ENCODE data around the gene SCYL2. TPM values are rescaled to one million over a fixed set of nuclear protein-coding genes. Genes with fewer than 3 reads are reported as not detected.

The SCYL2 gene
- total and polyA plus RNA-seq, 2 donors (not counting 1 experiment from before 2014, with no cell fraction given), result 43.0 to 47.9 TPM

DNA sequence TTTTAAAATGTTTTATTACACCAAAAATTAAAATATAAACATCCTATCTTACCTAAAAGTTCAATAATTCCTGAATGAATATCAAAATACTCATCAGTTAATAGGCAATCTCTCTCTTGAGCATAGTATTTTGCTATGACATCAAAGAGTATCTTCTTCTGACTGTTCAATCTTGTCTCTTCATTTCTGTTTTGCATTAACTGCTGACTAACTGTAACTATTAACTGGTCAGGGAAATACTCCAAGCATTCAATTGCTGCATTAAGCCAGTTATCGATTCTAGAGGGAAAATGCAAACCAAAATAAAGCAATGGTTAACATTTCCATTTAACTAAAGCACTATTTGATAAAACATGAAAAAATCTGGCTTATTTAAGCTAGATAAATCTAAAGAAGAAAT is 13.5 kb upstream of the SCYL2 start:
- no peaks in the 10 kb centered on the region for H3K79me2 ChIP-seq (ENCODE audit: control insufficient read depth, insufficient read depth, low read length)
- no peaks in the 10 kb centered on the region for H3K27me3 ChIP-seq (ENCODE audit: control insufficient read depth, insufficient read depth, low read length)
- no peaks in the 10 kb centered on the region for H3K4me1 ChIP-seq (ENCODE audit: control insufficient read depth, extremely low read depth, insufficient read depth, low read length)
- H3K4me2 ChIP-seq (ENCODE audit: extremely low read depth, insufficient read depth, low read length), result no peak overlapping the region
- no peak overlapping the region for H3K9ac ChIP-seq (ENCODE audit: insufficient read depth, low read length)
- no peak overlapping the region for H3K4me3 ChIP-seq (replicated peaks in 1 of 4; ENCODE audit: control extremely low read depth in 1 of 4, insufficient read depth in 1 of 4, low read depth in 3 of 4, low read length in 4 of 4)
- H4K20me1 ChIP-seq (ENCODE audit: control insufficient read depth, extremely low read depth, insufficient read depth, low read length), result no peaks in the 10 kb centered on the region
- no peaks in the 10 kb centered on the region for H3K36me3 ChIP-seq (ENCODE audit: control insufficient read depth, insufficient read depth, low read length)
- H3K27ac ChIP-seq (ENCODE audit: insufficient read depth, low read length), result no peak overlapping the region
- H2AFZ ChIP-seq (ENCODE audit: low read length), result no peak overlapping the region
- TF ChIP-seq, protein P1, sequence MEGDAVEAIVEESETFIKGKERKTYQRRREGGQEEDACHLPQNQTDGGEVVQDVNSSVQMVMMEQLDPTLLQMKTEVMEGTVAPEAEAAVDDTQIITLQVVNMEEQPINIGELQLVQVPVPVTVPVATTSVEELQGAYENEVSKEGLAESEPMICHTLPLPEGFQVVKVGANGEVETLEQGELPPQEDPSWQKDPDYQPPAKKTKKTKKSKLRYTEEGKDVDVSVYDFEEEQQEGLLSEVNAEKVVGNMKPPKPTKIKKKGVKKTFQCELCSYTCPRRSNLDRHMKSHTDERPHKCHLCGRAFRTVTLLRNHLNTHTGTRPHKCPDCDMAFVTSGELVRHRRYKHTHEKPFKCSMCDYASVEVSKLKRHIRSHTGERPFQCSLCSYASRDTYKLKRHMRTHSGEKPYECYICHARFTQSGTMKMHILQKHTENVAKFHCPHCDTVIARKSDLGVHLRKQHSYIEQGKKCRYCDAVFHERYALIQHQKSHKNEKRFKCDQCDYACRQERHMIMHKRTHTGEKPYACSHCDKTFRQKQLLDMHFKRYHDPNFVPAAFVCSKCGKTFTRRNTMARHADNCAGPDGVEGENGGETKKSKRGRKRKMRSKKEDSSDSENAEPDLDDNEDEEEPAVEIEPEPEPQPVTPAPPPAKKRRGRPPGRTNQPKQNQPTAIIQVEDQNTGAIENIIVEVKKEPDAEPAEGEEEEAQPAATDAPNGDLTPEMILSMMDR (conservative IDR thresholded peaks at IDR 0.05 in 1 of 2, IDR thresholded peaks at IDR 0.05 in 1 of 2; ENCODE audit: low read depth in 1 of 2, low read length in 2 of 2), result no peak
- no peak for TF ChIP-seq EZH2 (IDR thresholded peaks at IDR 0.05; ENCODE audit: low read length, missing control alignments)
- no peaks in the 10 kb centered on the region for H3K9me3 ChIP-seq (ENCODE audit: control insufficient read depth, insufficient read depth, low read depth, low read length)
- no peak for DNase-seq (ENCODE audit: low read depth in 2 of 2)

DNA sequence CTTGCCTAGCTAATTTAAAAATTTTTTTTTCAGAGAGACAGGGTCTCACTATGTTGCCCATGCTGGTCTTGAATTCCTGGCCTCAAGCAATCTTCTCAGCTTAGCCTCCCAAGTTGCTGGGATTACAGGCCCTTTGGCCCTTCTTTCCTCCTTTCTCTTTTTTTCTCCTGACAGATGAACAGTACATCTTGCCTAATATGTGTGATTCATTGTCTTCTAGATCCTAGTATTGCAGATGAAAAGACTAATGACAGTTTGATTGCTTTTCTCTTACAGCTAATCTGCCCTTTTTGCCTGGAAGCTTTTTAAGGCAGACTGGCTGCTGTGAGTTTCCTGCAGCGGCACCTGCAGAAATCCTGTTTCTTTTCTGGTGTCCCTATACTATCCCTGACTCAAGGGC is 12.1 kb upstream of the SCYL2 start:
- no peak for DNase-seq (ENCODE audit: low read depth in 2 of 2)
- no peaks in the 10 kb centered on the region for H3K79me2 ChIP-seq (ENCODE audit: control insufficient read depth, insufficient read depth, low read length)

DNA sequence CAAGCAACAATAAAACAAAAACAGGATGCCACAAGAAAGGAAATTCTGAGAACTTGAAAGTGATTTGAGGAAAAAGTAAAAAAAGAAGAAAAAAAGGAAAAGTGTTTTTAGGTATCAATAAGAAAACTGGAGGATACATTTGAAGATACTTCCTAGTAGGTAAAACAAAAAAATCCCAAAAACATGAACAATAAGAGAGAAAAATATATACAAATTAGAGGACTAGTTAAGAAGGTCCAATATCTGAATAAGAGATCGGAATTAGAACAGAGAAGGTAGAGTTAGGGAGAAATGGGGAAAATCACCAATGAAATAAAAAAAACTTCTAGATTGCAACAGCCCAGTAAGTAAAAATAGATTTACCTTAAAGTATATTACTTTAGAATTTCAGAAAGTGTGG is 8.8 kb upstream of the SCYL2 start:
- DNase-seq (ENCODE audit: low read depth in 2 of 2), result no peak
- Histone ChIP-seq H3K9ac (ENCODE audit: insufficient read depth, low read length) (no peak overlapping the region), H3K4me2 (ENCODE audit: extremely low read depth, insufficient read depth, low read length) (no peak overlapping the region), H3K36me3 (ENCODE audit: control insufficient read depth, insufficient read depth, low read length) (no peaks in the 10 kb centered on the region), H3K27ac (ENCODE audit: insufficient read depth, low read length) (no peak overlapping the region), H4K20me1 (ENCODE audit: control insufficient read depth, extremely low read depth, insufficient read depth, low read length) (no peaks in the 10 kb centered on the region), H3K4me1 (ENCODE audit: control insufficient read depth, extremely low read depth, insufficient read depth, low read length) (no peaks in the 10 kb centered on the region), H3K4me3 (replicated peaks in 1 of 4; ENCODE audit: control extremely low read depth in 1 of 4, insufficient read depth in 1 of 4, low read depth in 3 of 4, low read length in 4 of 4) (no peak overlapping the region), H2AFZ (ENCODE audit: low read length) (no peak overlapping the region), H3K27me3 (ENCODE audit: control insufficient read depth, insufficient read depth, low read length) (no peaks in the 10 kb centered on the region), H3K9me3 (ENCODE audit: control insufficient read depth, insufficient read depth, low read depth, low read length) (no peaks in the 10 kb centered on the region), H3K79me2 (ENCODE audit: control insufficient read depth, insufficient read depth, low read length) (no peaks in the 10 kb centered on the region)
- TF ChIP-seq EZH2 (IDR thresholded peaks at IDR 0.05; ENCODE audit: low read length, missing control alignments), result no peak
- TF ChIP-seq, protein P1 (conservative IDR thresholded peaks at IDR 0.05 in 1 of 2, IDR thresholded peaks at IDR 0.05 in 1 of 2; ENCODE audit: low read depth in 1 of 2, low read length in 2 of 2), result no peak

More for the DNA sequence above, 12.1 kb upstream of the SCYL2 start:
- Histone ChIP-seq H3K27me3 (ENCODE audit: control insufficient read depth, insufficient read depth, low read length) (no peaks in the 10 kb centered on the region), H3K4me1 (ENCODE audit: control insufficient read depth, extremely low read depth, insufficient read depth, low read length) (no peaks in the 10 kb centered on the region), H3K4me3 (replicated peaks in 1 of 4; ENCODE audit: control extremely low read depth in 1 of 4, insufficient read depth in 1 of 4, low read depth in 3 of 4, low read length in 4 of 4) (no peak overlapping the region), H3K4me2 (ENCODE audit: extremely low read depth, insufficient read depth, low read length) (no peak overlapping the region), H4K20me1 (ENCODE audit: control insufficient read depth, extremely low read depth, insufficient read depth, low read length) (no peaks in the 10 kb centered on the region), H3K9ac (ENCODE audit: insufficient read depth, low read length) (no peak overlapping the region), H3K9me3 (ENCODE audit: control insufficient read depth, insufficient read depth, low read depth, low read length) (no peaks in the 10 kb centered on the region), H3K36me3 (ENCODE audit: control insufficient read depth, insufficient read depth, low read length) (no peaks in the 10 kb centered on the region), H2AFZ (ENCODE audit: low read length) (no peak overlapping the region), H3K27ac (ENCODE audit: insufficient read depth, low read length) (no peak overlapping the region)
- TF ChIP-seq EZH2 (IDR thresholded peaks at IDR 0.05; ENCODE audit: low read length, missing control alignments), result no peak
- TF ChIP-seq, protein P1 (conservative IDR thresholded peaks at IDR 0.05 in 1 of 2, IDR thresholded peaks at IDR 0.05 in 1 of 2; ENCODE audit: low read depth in 1 of 2, low read length in 2 of 2), result no peak
